IPS DF 4.7 (cell line): Measurements from ENCODE around the gene MVK.

Source experiments
- DNase-seq: peaks from one replicate; pipeline ENCODE4 v3.0.0-alpha.2; 2013; ENCODE audit warnings: low spot score; ENCODE audit errors: extremely low read depth

MVK gene

DNA sequence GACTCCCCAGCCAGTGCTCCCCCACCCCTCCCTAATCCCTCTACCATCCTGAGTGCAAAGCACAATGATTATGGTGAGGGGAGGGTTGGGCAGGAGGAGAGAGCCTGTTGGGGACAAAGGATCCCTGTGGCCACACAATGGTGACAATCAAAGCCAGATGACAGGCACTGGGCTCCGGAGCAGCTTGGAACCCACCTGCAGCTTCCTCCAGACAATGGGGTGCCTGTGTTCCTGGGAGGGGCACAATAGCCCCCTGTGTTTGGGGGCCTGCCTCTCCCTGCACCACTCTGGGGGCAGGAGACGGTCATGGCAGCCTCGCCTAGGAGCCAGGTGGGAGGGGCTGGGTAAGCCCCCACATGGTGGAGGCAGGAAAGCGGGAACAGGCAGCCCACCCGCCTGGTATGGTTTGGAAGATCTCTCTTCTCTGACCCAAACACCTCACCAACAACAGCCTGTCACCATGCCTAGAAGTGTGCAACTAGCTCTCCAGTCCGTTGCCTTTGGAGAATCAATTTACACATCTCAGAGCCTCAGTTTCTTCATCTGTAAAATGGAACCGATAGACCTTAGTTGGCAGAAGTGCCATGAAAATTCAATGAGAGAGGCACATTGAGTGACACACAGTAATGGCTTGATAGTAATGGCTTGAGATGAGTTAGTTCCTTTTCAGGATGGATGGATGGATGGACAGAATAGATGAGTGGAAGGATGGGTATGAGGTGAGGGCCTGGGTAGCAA, 53.0 kb downstream of the MVK start:
- no peak for DNase-seq

DNA sequence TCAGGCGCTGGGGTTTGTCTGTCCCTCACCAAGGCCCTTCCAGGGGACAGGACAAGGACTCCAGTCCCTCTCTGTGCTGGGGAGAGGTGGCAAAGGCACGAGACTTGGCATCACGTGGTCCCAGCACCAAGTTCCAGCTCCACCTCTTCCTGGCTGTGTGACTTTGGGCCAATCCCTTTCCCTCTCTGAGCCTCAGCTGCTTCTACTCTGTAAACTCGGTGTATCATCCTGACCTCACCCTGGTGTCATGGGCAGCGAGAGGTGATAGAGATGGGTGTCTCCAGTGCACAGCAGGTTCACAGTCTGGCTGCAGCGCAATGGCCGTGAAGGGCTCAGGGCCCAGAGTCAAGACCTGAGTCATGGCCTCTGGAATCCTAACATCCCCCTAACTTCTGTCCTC, 54.0 kb downstream of the MVK start:
- DNase-seq, result no peak

DNA sequence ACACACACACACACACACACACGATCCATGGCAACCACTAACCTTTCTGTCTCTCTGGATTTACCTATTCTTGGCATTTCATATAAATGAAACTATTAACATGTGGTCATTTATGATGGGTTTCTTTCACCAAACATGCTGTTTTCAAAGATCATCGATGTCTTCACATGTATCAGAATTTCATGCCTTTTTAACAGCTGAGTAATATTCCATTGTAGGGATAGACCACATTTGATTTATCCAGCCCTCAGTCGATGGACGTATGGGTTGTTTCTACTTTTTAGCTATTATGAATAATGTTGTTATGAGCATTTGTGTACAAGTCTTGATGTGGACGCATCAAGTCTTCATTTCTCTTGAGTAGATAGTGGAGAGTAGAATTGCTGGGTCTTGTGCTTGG, 56.5 kb downstream of the MVK start:
- DNase-seq, result no peak

DNA sequence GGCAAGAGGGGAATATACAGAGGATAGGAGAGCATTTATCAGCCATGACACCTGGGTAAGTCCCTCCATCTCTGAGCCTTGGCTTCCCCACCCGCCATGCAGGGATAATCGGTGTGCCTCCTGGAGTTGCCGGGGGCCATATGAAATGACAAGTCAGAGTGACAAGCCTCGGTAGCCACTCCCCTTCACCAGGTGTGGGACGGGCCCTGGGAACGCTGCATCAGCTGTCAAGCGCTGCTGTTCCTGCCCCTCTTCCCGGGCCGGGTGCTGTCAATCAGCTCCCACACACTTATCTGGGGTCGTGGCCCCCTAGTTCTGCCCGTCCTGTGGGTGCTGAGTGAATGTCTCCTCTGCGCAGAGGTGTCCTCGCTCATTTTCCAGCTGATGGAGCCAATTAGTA, 57.2 kb downstream of the MVK start:
- DNase-seq, result no peak

DNA sequence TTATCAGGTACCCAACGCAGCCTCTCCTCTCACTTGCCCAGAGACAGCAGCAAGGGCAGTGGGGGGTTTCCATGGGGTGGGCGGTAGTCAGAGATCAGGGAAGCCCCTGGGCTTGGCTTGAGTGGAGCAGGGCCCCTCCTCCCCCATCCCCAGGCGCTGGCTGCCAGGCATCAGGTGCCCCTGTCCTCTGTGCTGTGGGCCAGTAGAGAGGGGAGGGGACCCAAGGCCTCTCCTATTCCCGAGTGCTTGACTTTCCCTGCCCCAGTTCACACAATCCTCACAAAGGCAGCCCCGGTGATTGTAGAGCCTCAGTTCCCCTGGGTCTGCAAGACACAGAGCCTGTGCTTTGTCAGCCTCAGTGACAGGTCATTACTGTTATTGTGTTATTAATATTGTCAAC, 57.7 kb downstream of the MVK start:
- DNase-seq, result no peak

GRCh38 chr12:109631751-109632150, 58.2 kb downstream of the MVK start:
- DNase-seq, result no peak

DNA sequence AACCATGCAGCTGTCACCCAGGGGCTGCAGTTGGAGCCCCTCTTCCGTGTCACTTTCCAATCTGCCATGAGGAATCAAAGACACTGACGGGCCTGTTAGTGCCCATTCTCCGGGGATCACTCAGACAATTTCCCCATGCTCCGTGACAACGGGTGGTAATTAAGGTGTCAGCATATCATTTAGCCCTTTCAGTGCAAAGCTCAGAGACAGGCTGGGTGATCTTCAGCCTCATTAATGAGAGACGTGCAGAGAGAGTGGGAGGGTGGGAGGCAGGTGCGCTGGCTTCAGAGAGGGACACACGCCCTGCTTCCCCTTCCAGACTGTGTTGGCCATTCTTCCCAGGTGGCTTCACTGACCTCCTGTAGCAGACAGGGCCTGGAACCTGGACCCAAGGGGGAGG, 58.7 kb downstream of the MVK start:
- DNase-seq, result no peak

DNA sequence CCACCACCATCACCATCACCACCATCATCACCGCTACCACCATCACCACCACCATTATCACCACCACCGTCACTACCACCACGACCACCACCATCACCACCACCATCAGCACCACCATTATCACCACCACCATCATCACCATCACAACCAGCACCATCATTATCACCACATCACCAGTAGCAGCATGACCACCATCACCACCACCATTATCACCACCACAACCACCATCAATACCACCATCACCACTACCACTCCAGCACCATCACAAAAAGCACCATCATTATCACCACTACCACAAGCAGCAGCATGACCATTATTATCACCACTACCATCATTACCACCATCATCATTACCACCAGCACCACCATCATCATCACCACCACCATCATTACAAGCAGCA, 62.1 kb downstream of the MVK start:
- DNase-seq, result no peak

- DNase-seq, result no peak
These were observed 63.8 kb downstream of the MVK start for GRCh38 chr12:109637348-109637747.

GRCh38 chr12:109637996-109638395, 64.4 kb downstream of the MVK start:
- DNase-seq, result no peak

- DNase-seq, result no peak
These were observed 65.1 kb downstream of the MVK start for GRCh38 chr12:109638735-109639134.

GRCh38 chr12:109639151-109639872, 65.7 kb downstream of the MVK start:
- no peak for DNase-seq

- DNase-seq, result no peak
These were observed 67.4 kb downstream of the MVK start for GRCh38 chr12:109640961-109641360.

DNA sequence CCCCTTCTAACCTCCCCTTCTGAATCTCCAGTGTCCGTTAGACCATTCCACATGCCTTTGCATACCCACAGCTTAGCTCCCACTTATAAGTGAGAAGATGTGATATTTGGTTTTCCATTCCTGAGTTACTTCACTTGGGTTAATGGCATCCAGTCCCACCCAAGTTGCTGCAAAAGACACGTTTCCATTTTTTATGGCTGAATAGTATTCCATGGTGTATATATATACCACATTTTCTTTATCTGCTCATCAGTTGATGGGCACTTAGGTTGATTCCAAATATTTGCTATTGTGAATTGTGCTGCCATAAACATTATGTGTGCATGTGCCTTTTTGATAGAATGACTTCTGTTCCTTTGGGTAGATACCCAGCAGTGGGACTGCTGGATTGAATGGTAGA, 67.8 kb downstream of the MVK start:
- DNase-seq, result no peak

- DNase-seq, result no peak
These were observed 69.0 kb downstream of the MVK start for GRCh38 chr12:109642506-109643132.

- no peak for DNase-seq
These were observed 71.6 kb downstream of the MVK start for GRCh38 chr12:109645194-109645593.

GRCh38 chr12:109645708-109646107, 72.1 kb downstream of the MVK start:
- no peak for DNase-seq
